ENCODE measurements around the gene GPR176.

Gene GPR176

GRCh38 chr15:39931615-39932014 lies 11.5 kb upstream of the GPR176 start:
- ChIA-PET CTCF (interaction anchor here (0.6 kb wide), 1 partner anchor 40 kb away, joined by 7 read pairs; no protein-coding TSS in a partner anchor), POLR2A (interaction anchor here (2.0 kb wide), 1 partner anchor 11 kb away, joined by 6 read pairs; the partner anchor contains the start of gene GPR176)
- no peak for TF ChIP-seq HDGF (IDR thresholded peaks at IDR 0.05; ENCODE audit: borderline replicate concordance)
- no peak for TF ChIP-seq FOXK2 (IDR thresholded peaks at IDR 0.05)
- no peak for TF ChIP-seq TARDBP (IDR thresholded peaks at IDR 0.05)
- TF ChIP-seq FOXM1 (IDR thresholded peaks at IDR 0.05; ENCODE audit: borderline replicate concordance), result no peak
- no peak for TF ChIP-seq LEF1 (IDR thresholded peaks at IDR 0.05; ENCODE audit: borderline replicate concordance)
- TF ChIP-seq CTBP1 (IDR thresholded peaks at IDR 0.05; ENCODE audit: borderline replicate concordance), result no peak
- DNase-seq (ENCODE audit: extremely low spot score), result no peak

DNA sequence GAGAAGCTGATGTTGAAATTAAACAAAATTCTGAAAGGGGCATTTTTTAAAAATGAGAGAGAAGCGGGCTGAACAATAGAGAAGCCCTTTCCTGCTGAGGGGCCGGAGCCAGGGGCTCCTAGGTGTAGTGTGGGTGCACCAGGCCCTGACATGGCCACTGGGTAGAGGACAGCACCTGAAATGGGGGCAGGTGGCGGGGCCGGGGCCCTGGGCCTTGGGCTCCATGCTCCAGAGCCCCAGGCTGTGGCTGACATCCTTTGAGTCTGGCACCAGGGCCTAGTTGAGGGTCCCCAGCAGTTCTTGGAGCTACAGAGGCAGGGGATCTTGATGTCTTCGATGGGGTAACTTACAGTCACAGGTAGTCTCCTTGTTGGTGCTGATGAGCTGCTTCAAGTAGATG lies 6.5 kb upstream of the GPR176 start:
- ChIA-PET CTCF (no interaction called here), POLR2A (interaction anchor here (7.0 kb wide), 1 partner anchor 9 kb away, joined by 54 read pairs; the partner anchor contains the start of gene EIF2AK4)
- no peak for DNase-seq (ENCODE audit: extremely low spot score)
- TF ChIP-seq CTBP1 (IDR thresholded peaks at IDR 0.05; ENCODE audit: borderline replicate concordance), result no peak
- no peak for TF ChIP-seq FOXM1 (IDR thresholded peaks at IDR 0.05; ENCODE audit: borderline replicate concordance)
- TF ChIP-seq PKNOX1 (IDR thresholded peaks at IDR 0.05), result no peak
- no peak for TF ChIP-seq FOXK2 (IDR thresholded peaks at IDR 0.05)
- no peak for TF ChIP-seq L3MBTL2 (conservative IDR thresholded peaks at IDR 0.05)
- TF ChIP-seq SUZ12 (IDR thresholded peaks at IDR 0.05), result no peak
- TF ChIP-seq ELF4 (IDR thresholded peaks at IDR 0.05), result no peak

GRCh38 chr15:39925112-39925842 lies 5.2 kb upstream of the GPR176 start:
- no peak for DNase-seq (ENCODE audit: extremely low spot score)
- ChIA-PET CTCF (interaction anchor here (1.0 kb wide), 1 partner anchor 8 kb away, joined by 4 read pairs; no protein-coding TSS in a partner anchor), POLR2A (interaction anchor here (7.0 kb wide), 1 partner anchor 10 kb away, joined by 54 read pairs; the partner anchor contains the start of gene EIF2AK4)
- no peak for TF ChIP-seq TARDBP (IDR thresholded peaks at IDR 0.05)
- TF ChIP-seq FOXM1 (IDR thresholded peaks at IDR 0.05; ENCODE audit: borderline replicate concordance), result no peak
- no peak for TF ChIP-seq FOXK2 (IDR thresholded peaks at IDR 0.05)
- TF ChIP-seq BHLHE40 (IDR thresholded peaks at IDR 0.05; ENCODE audit: borderline replicate concordance), result no peak
- TF ChIP-seq SUZ12 (IDR thresholded peaks at IDR 0.05), result no peak
- no peak for TF ChIP-seq PKNOX1 (IDR thresholded peaks at IDR 0.05)
- no peak for TF ChIP-seq NFRKB (IDR thresholded peaks at IDR 0.05)
- TF ChIP-seq FOXA1 (IDR thresholded peaks at IDR 0.05), result no peak
- no peak for TF ChIP-seq ARNT (IDR thresholded peaks at IDR 0.05)
- TF ChIP-seq ELF4 (IDR thresholded peaks at IDR 0.05), result no peak
- no peak for TF ChIP-seq HDGF (IDR thresholded peaks at IDR 0.05; ENCODE audit: borderline replicate concordance)
- TF ChIP-seq SP1 (IDR thresholded peaks at IDR 0.05), result no peak
- no peak for TF ChIP-seq LEF1 (IDR thresholded peaks at IDR 0.05; ENCODE audit: borderline replicate concordance)
- no peak for TF ChIP-seq L3MBTL2 (conservative IDR thresholded peaks at IDR 0.05)
- no peak for TF ChIP-seq CTBP1 (IDR thresholded peaks at IDR 0.05; ENCODE audit: borderline replicate concordance)
- TF ChIP-seq ZNF384 (IDR thresholded peaks at IDR 0.05), result no peak

DNA sequence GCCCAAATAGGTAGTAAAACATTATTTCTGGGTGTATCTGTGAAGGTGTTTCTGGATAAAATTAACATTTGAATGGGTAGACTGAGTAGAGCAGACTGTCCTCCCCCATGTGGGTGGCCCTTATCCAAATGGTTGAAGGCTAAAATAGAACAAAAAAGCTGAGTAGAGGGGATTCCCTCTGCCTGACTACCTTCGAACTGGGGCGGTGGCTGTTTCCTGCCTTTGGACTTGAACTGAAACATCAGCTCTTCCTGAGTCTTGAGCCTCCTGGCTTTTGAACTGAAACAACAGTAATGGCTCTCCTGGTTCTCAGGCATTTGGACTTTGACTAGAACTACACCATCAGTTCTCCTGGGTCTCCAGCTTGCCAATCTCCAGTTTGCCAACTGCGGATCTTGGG lies 4.4 kb upstream of the GPR176 start:
- no peak for DNase-seq (ENCODE audit: extremely low spot score)
- TF ChIP-seq SP1 (IDR thresholded peaks at IDR 0.05) (no peak), HDGF (IDR thresholded peaks at IDR 0.05; ENCODE audit: borderline replicate concordance) (no peak), ELF4 (IDR thresholded peaks at IDR 0.05) (no peak), CTBP1 (IDR thresholded peaks at IDR 0.05; ENCODE audit: borderline replicate concordance) (no peak), PKNOX1 (IDR thresholded peaks at IDR 0.05) (no peak), BHLHE40 (IDR thresholded peaks at IDR 0.05; ENCODE audit: borderline replicate concordance) (no peak), FOXK2 (IDR thresholded peaks at IDR 0.05) (no peak), L3MBTL2 (conservative IDR thresholded peaks at IDR 0.05) (no peak), FOXA1 (IDR thresholded peaks at IDR 0.05) (no peak), ARNT (IDR thresholded peaks at IDR 0.05) (no peak), FOXM1 (IDR thresholded peaks at IDR 0.05; ENCODE audit: borderline replicate concordance) (no peak), SUZ12 (IDR thresholded peaks at IDR 0.05) (no peak), NFRKB (IDR thresholded peaks at IDR 0.05) (no peak), ZNF384 (IDR thresholded peaks at IDR 0.05) (no peak), LEF1 (IDR thresholded peaks at IDR 0.05; ENCODE audit: borderline replicate concordance) (no peak)
- CTCF ChIA-PET, result interaction anchor here (1.0 kb wide), 1 partner anchor 9 kb away, joined by 4 read pairs; no protein-coding TSS in a partner anchor
- POLR2A ChIA-PET, result interaction anchor here (7.0 kb wide), 1 partner anchor 11 kb away, joined by 54 read pairs; the partner anchor contains the start of gene EIF2AK4

DNA sequence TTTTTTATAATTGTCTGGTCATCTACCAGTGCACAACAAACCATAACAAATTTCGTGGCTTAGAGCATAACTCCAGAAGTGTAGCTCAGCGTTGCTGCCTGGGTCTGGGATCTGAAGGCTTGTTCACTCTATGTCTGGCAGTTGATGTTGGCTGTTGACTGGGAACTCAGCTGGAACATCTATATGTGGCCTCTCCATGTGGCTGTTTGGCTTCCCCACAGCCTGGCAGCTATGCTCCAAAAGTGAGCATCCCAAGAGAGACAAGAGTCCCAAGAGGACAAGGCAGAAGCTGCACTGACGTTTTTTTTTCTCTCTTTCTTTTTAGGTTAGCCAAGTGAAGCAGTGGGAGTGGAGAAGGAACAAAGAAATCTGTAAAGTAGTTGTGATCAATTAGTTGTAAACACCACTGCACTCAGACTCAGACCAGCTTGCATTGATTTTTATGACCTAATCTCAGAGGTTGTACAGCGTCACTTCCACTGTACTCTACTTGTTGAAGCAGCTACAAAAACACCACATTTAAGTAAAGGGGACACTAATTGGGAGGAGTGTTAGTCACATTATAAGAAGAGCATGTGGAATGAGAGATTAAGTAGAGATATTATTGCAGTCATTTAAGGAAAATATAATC lies 2.5 kb upstream of the GPR176 start:
- CTCF ChIA-PET, result interaction anchor here (0.6 to 0.7 kb wide), 2 partner anchors 49 to 1076 kb away, joined by 3 read pairs; no protein-coding TSS in a partner anchor
- TF ChIP-seq ARNT (IDR thresholded peaks at IDR 0.05), result no peak
- no peak for TF ChIP-seq ELF4 (IDR thresholded peaks at IDR 0.05)
- no peak for TF ChIP-seq BHLHE40 (IDR thresholded peaks at IDR 0.05; ENCODE audit: borderline replicate concordance)
- TF ChIP-seq HDGF (IDR thresholded peaks at IDR 0.05; ENCODE audit: borderline replicate concordance), result no peak
- no peak for TF ChIP-seq TARDBP (IDR thresholded peaks at IDR 0.05)
- TF ChIP-seq ZNF384 (IDR thresholded peaks at IDR 0.05), result no peak
- no peak for TF ChIP-seq PKNOX1 (IDR thresholded peaks at IDR 0.05)
- no peak for TF ChIP-seq L3MBTL2 (conservative IDR thresholded peaks at IDR 0.05)
- TF ChIP-seq SUZ12 (IDR thresholded peaks at IDR 0.05), result no peak
- no peak for TF ChIP-seq NFRKB (IDR thresholded peaks at IDR 0.05)
- no peak for TF ChIP-seq LEF1 (IDR thresholded peaks at IDR 0.05; ENCODE audit: borderline replicate concordance)
- TF ChIP-seq FOXA1 (IDR thresholded peaks at IDR 0.05), result no peak
- DNase-seq (ENCODE audit: extremely low spot score), result no peak
- POLR2A ChIA-PET, result interaction anchor here (7.0 kb wide), 1 partner anchor 13 kb away, joined by 54 read pairs; the partner anchor contains the start of gene EIF2AK4

Measured in HEK293T (cell line).